Adrenal gland (tissue), 12 donors: ENCODE measurements around the gene FAS. TPM values are rescaled to one million over a fixed set of nuclear protein-coding genes. Genes with fewer than 3 reads are reported as not detected.

Experiments used
- DNase-seq, 7 donors: peaks; one replicate each; pipeline ENCODE4 v3.0.0-alpha.2; 2019 to 2020
- H3K27ac ChIP-seq, 5 donors: fragments of 200-600 bp; sonication (generic) in 4 of 5; 1 replicate in 3 of 5; 2 replicates in 2 of 5; pipeline versions ENCODE4 v1.5.1 to v1.8.0; 2016 to 2020; ENCODE audit warnings: mild to moderate bottlenecking in 1 of 5
- H3K27me3 ChIP-seq: fragments of 200-600 bp; 2 replicates; pipeline ENCODE4 v1.8.0; 2021
- H3K36me3 ChIP-seq, 2 donors: fragments of 200-600 bp; replicated peaks in 1 of 2; 1 replicate in 1 of 2; 2 replicates in 1 of 2; pipeline versions ENCODE4 v1.5.1 to v1.8.0; 2018 to 2022
- H3K4me1 ChIP-seq, 2 donors: fragments of 200-600 bp; replicated peaks in 1 of 2; 1 replicate in 1 of 2; 2 replicates in 1 of 2; pipeline versions ENCODE4 v1.5.1 to v1.8.0; 2018 to 2021
- H3K4me3 ChIP-seq, 4 donors: fragments of 200-600 bp; sonication (generic) in 3 of 4; one replicate each; pipeline ENCODE4 v1.5.1; 2016 to 2018
- H3K9me3 ChIP-seq, 3 donors: fragments of 200-600 bp; sonication (generic) in 1 of 3; replicated peaks in 1 of 3; 1 replicate in 2 of 3; 2 replicates in 1 of 3; pipeline versions ENCODE4 v1.5.1 to v1.8.0; 2016 to 2021
- POLR2A ChIP-seq, 2 donors: fragments of 450-650 bp; IDR thresholded peaks; one replicate each; pipeline ENCODE4 v1.6.1; 2017; ENCODE audit warnings: antibody characterized with exemption in 2 of 2, mild to moderate bottlenecking in 2 of 2, moderate library complexity in 1 of 2
- WGBS, 4 donors: extraction: QIAGEN DNeasy Blood & Tissue Kit in 2 of 4; methylation state at CpG; one replicate each; pipeline versions ENCODE4 v1.1.5 to v1.1.7; 2013 to 2017; 5-methylcytosine and 5-hydroxymethylcytosine counted together
- intact Hi-C, 2 donors: fragments of 100-400 bp; cut with DNase I; formaldehyde crosslinking; loops; one replicate each; pipeline versions ENCODE4 v1.14.1 to v1.15.0; 2022 to 2023
- polyA plus RNA-seq, 3 donors: library from polyadenylated mRNA; stranded (reverse); fragments of 200-250 nt in 2 of 3; fragments of 350-450 nt in 1 of 3; fragmentation: Illumina TruSeq in 1 of 3; extraction: RNeasy Lipid Tissue Mini Kit (QIAGEN cat#74804) in 1 of 3; gene quantifications; one replicate each; pipeline ENCODE4 v1.2.3, GENCODE V29; 2013 to 2014
- total RNA-seq, 9 donors: library from RNA; depleted of rRNA in 4 of 9; stranded (reverse); fragments of >200 nt in 4 of 9; fragments of 120-200 nt in 1 of 9; fragmentation: NEBNext Ultra II Directional in 1 of 9; extraction: Animal tissue kit (Norgen Biotek cat#: 25700) in 1 of 9; gene quantifications; one replicate each; pipeline versions ENCODE4 v1.1.0 to v1.2.4, GENCODE V29; 2013 to 2023
- TF ChIP-seq, protein P1 (sequence below), 6 experiments: fragments of 450-650 bp in 4 of 6; fragments of 200-600 bp in 2 of 6; sonication (generic) in 1 of 6; IDR thresholded peaks; 1 replicate in 5 of 6; 2 replicates in 1 of 6; pipeline versions ENCODE4 v1.5.1 to v1.8.0; 2016 to 2021; ENCODE audit warnings: antibody characterized with exemption in 6 of 6, mild to moderate bottlenecking in 2 of 6, moderate library complexity in 1 of 6
- donor health status: healthy with polysubstance abuse.
- donor health status: Bipolar disorder and iron deficiency.
- donor health status: DM: yes; HTN: yes; CAD: no.
- donor health status: DM: no; HTN: no; CAD: no.
- donor health status: DM: no; HTN: no; CAD: no.
- donor health status: DM: yes; HTN: yes; CAD: no.

FAS gene
- total and polyA plus RNA-seq, 12 donors = 9.8 to 236 (median 49.5) TPM

DNA sequence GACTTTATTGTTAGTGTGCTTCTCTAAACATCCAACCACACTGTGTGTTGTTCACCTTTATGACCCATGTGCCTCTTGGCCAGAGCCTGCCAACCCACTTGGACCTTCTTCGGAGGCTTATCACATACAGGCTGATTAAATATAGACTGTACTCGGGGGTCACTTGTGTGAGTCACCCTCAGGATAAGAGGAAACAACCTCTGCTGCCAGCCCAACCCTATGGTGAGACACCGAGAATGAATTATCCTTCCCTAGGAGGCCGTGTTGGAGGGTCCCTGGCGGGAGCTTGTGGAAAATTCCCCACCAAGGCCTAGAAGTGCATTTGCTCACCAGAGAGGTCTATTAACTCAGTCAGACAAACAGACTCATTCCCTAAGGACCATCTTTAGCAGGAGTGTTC is 63.0 kb downstream of the FAS start:
- intact Hi-C loops = no loop called here

DNA sequence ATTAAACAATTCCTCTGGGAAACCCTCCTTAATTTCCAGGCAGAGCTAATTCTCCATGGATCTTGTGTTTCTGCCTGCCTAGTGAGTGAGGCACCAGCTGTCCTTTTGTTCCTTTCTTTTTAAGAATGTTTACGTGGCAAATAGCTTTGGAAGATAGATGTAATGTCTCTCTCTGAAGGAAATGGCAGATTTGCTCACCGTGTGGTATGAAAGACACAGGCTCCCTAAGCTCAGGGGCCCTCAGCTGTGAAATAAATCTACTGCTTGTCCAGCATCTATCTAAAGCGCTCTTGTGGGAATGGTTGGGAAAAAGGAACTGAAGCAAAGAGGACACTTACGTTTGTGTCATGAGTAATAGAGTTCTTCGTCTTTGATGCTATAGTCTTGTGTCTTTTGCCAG is 64.6 kb downstream of the FAS start:
- TF ChIP-seq POLR2A (IDR thresholded peaks at IDR 0.05) = no peak
- TF ChIP-seq, protein P1, sequence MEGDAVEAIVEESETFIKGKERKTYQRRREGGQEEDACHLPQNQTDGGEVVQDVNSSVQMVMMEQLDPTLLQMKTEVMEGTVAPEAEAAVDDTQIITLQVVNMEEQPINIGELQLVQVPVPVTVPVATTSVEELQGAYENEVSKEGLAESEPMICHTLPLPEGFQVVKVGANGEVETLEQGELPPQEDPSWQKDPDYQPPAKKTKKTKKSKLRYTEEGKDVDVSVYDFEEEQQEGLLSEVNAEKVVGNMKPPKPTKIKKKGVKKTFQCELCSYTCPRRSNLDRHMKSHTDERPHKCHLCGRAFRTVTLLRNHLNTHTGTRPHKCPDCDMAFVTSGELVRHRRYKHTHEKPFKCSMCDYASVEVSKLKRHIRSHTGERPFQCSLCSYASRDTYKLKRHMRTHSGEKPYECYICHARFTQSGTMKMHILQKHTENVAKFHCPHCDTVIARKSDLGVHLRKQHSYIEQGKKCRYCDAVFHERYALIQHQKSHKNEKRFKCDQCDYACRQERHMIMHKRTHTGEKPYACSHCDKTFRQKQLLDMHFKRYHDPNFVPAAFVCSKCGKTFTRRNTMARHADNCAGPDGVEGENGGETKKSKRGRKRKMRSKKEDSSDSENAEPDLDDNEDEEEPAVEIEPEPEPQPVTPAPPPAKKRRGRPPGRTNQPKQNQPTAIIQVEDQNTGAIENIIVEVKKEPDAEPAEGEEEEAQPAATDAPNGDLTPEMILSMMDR (IDR thresholded peaks at IDR 0.05) = no peak
- no peaks in the 10 kb centered on the region for H3K27me3 ChIP-seq
- 71 to 84% (median 83%) methylated on average over 5 of the region's 5 CpGs for WGBS, 4 donors
- DNase-seq = no peak
- H3K27ac ChIP-seq = no peak overlapping the region
- H3K4me3 ChIP-seq = no peak overlapping the region
- no peaks in the 10 kb centered on the region for H3K4me1 ChIP-seq
- no peaks in the 10 kb centered on the region for H3K9me3 ChIP-seq
- H3K36me3 ChIP-seq = no peaks in the 10 kb centered on the region
- intact Hi-C loops = no loop called here

More for the DNA sequence above, 63.0 kb downstream of the FAS start:
- Histone ChIP-seq H3K4me3 (no peak overlapping the region), H3K36me3 (no peaks in the 10 kb centered on the region), H3K27me3 (no peaks in the 10 kb centered on the region), H3K4me1 (no peaks in the 10 kb centered on the region), H3K27ac (no peak overlapping the region), H3K9me3 (no peaks in the 10 kb centered on the region)
- WGBS, 4 donors = 57 to 75% (median 64%) methylated on average over 5 of the region's 5 CpGs
- DNase-seq = no peak
- TF ChIP-seq, protein P1 (IDR thresholded peaks at IDR 0.05) = no peak
- TF ChIP-seq POLR2A (IDR thresholded peaks at IDR 0.05) = no peak

DNA sequence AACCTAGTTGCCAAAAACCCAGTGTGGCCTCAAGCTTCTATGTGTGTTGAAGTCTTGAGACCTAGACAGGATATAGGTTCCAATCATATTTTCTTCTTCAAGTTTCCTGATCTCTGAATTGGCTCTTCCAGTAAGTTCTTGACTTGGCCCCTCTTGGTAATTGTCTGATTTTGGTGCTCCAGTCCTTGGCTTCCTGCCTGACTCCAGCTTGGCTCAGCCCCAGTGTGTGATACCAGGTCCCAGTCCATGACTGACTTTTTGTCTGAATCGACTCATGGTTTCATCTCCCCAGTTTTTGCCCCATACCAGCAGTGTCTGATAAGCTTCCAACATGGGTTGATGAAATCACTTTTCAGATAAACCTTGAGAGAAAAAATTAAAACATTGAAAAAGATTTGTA is 72.3 kb downstream of the FAS start:
- 27 to 37% (median 34%) methylated on average over 1 of the region's 1 CpG for WGBS, 4 donors
- intact Hi-C loops = no loop called here
- Histone ChIP-seq H3K27ac (peak overlapping the region in 1 of 5 donors; percentile 5), H3K9me3 (no peaks in the 10 kb centered on the region), H3K36me3 (no peaks in the 10 kb centered on the region), H3K4me1 (peaks cover 10 to 13% of the 10 kb centered on the region in 2 donors), H3K27me3 (no peaks in the 10 kb centered on the region), H3K4me3 (no peak overlapping the region)
- peak; percentile 31 to 73 (median 49) for DNase-seq
- no peak for TF ChIP-seq POLR2A (IDR thresholded peaks at IDR 0.05)
- TF ChIP-seq, protein P1 (IDR thresholded peaks at IDR 0.05) = no peak

- intact Hi-C loops = no loop called here
- no peak overlapping the region for H3K4me3 ChIP-seq
- peaks cover 10 to 13% of the 10 kb centered on the region in 2 donors for H3K4me1 ChIP-seq
- no peak for TF ChIP-seq POLR2A (IDR thresholded peaks at IDR 0.05)
- TF ChIP-seq, protein P1 (IDR thresholded peaks at IDR 0.05) = no peak
- H3K27ac ChIP-seq = peak overlapping the region in 2 of 5 donors; percentile 10 to 24
- H3K9me3 ChIP-seq = no peaks in the 10 kb centered on the region
- WGBS, 4 donors = 58 to 80% (median 74%) methylated on average over 2 of the region's 2 CpGs
- H3K36me3 ChIP-seq = no peaks in the 10 kb centered on the region
- no peak for DNase-seq
- no peaks in the 10 kb centered on the region for H3K27me3 ChIP-seq
Measured at GRCh38 chr10:89063465-89063864, 72.9 kb downstream of the FAS start.
